ENCODE results near the gene CCDC175.

Gene CCDC175

DNA sequence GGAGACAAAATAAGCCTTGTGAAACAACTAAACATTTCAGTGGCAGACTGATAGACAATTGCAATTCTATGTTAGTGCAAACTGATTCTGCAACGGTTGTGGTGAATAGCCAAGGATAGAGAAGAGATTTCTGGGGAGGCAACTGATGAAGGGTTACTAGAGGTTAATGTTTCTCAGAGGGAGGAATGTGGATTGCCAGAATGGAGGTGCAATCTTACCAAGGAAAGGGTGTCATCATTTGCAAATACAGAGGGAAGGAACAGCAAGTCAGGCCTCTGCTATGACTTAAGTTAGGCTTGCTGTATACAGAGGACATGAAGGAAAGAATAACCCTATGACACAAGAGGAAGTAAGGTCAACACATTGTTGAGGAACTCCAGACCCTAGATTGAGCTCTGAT lies 35.8 kb downstream of the CCDC175 start:
- DNase-seq (ENCODE audit: low read depth in 2 of 2): no peak

DNA sequence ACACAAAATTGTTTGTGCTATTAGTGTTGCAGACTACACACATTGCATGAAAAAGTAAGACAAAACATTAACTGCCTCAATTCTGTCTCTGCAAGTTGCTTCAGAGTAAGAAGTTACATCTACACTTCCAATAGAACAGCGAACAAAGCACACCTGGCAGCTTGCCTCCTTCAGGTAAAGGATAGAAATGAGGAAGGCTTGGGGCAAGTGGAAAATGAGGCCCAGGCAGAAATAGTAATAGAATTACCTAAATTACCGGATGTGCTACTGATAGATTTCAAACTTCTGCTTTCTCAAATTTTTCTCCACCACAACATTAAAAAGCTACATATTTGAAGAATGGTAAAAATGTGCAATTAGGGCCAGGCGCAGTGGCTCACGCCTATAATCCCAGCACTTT lies 37.7 kb downstream of the CCDC175 start:
- no peak for DNase-seq (ENCODE audit: low read depth in 2 of 2)

DNA sequence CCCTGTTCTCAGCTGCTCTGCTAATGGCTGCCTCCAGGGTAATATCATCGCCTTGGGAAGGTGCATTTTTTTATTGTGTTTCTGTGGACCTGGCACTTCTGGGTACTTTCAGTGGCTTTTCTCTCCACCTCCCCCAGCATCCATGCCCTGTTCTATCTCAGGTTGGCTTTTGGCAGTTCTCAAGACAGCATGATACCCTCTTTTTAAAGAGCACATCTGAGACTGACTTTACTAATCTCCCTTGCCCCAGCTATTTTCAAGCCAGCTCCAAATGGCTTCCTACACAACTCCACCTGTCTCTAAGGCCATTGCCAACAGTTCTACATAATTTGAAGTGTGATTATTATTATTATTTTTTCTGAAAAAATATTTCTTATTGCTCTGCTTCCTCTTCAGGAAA lies 39.1 kb downstream of the CCDC175 start:
- no peak for DNase-seq (ENCODE audit: low read depth in 2 of 2)

DNA sequence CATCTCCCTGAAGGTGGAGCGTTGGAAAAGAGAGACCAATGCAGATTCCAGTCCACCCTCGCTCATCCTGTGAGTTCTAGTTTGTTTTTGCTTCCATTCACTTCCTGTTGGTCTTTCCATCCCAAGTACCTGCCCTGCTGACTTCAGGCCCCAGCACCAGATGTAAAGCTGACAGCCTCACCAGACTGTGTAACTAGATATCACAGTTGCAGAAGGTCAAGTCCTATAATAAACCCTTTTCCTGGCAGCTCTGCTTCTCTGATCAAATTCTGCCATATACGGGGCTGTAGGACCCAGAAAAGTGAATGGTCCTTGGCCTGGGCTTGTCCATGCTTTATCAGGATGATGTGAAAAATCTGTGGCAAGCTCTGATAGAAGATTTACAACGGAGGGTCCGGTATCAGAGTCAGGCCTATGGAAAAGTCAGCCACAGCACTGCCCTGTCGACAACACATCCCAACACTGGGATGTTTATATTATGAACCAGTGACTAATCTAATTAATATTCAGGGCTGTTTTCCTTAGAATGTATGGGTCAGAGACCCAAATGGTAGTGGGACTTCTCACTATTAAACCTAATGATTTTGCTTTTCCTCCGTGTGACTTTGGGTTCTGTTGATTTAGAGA lies 42.1 kb downstream of the CCDC175 start:
- no peak for DNase-seq (ENCODE audit: low read depth in 2 of 2)

DNA sequence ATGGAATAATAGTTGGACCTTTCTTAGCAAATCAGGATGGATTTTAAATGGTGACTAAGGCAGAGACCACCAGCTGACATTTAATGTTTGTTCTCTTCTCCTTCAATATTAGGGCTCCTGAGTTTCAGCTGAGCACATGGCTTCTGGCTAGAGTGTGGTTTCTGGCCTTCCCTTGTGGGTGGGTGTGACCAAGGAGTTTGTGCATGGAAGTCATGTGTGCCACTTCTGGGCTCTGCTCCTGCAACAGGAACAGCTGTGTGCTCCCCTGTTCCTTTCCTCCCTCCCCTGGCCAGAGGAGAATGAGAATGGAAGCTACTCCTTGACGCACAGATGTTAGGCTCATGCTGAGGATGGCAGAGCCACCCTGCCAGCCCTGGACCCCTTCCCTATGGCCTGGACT lies 44.2 kb downstream of the CCDC175 start:
- DNase-seq (ENCODE audit: low read depth in 2 of 2): no peak

DNA sequence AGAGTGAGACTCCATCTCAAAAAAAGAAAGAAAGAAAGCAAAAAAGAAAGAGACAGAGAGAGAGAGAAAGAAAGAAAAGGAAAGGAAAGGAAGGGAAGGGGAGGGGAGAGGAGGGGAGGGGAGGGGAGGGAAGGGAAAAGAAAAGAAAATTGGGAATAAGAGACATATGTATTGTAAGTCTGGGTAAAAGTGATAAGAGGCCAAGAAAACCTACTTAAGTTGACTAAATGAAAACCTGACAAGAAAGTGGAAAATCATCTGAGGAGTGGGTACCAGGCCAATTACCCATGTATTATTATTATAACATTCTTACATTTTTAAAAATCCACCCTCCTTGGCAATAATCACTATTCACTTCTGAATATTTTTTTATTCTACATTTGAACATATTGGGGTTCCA lies 46.3 kb downstream of the CCDC175 start:
- DNase-seq (ENCODE audit: low read depth in 2 of 2): no peak

DNA sequence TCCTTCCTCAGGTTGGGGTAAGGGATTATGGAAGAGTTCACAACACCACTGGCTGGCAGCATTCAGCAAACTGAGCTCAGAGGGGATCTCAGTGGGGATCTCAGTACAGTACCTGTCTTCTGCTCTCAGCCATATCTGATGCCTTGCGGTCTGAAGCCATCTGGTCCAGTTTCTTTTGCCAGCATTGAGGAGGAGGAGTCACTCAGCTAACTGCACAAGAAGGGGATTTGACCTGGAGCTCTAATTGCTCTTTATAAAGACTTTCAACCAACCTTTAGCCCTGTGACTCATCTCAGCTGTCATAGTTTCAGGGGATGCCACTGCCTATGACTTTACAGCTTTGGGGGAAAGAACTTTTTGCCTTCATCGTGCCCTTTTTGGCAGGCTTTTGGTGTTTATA lies 47.4 kb downstream of the CCDC175 start:
- DNase-seq (ENCODE audit: low read depth in 2 of 2): no peak

DNA sequence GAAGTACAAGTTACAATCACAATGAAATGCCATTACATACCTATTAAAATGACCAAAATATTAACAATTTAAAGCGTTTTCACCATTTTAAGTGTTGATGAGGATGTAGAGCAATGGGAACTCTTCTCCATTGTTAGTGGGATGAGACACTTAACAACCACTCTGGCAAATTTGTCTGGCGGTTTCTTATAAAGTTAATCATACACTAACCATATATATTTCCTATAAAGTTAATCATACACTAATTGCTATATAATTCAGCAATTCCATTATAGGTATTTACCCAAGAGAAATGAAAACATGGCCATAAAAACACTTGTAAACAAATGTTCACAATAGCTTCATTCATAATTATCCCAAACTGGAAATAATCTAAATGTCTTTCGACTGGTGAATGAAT lies 56.4 kb downstream of the CCDC175 start:
- no peak for DNase-seq (ENCODE audit: low read depth in 2 of 2)

DNA sequence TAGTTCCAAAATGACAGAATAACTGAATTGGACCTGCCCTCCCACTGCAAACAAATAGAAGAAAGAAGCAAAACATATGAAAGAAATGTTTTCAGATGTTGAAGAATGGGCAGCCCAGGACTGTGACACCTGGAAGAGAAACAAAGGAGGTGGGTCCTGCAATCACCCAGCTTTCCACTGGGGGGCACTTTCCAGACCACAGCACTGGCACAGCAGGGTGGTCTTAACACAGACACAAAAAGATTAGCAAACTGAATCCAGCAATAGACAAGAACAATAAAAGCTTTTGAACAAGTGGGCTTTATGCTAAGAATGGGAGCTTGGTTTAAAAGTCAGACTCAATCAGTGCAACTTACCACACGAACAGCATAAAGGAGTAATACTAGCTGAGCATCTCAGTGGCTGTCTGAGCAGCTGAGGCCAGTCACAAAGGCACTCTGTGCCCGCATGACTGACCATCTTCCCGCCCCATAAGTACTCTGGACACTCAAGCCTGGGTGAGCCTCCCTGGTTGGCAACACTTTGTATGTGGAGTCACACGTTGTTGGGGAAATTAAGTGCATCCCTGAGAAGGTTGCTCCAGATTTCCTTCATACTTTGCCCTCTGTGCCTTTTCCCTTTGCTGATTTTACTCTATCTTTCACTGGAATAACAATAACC lies 64.6 kb downstream of the CCDC175 start:
- peak in 1 of 2 donors; percentile 1 for DNase-seq (ENCODE audit: low read depth in 2 of 2)

DNA sequence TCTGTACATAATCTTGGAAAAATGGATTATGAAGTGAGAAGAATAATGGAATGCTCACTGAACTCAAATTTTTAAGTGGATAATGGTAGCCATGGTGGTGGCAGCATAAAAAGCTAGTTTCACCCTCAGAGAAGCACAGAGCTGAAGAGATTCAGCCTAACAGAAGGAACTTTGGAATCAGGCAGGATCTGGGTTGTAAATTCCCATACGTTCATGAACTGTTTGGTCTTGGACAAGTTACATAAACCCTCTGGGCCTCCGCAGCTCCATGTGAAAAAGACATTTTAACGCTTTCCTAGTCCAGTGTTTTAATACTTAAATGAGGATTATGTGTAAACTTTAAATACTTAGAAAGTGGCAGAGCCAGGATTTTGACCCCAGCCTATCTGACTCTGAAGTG lies 65.6 kb downstream of the CCDC175 start:
- no peak for DNase-seq (ENCODE audit: low read depth in 2 of 2)

DNA sequence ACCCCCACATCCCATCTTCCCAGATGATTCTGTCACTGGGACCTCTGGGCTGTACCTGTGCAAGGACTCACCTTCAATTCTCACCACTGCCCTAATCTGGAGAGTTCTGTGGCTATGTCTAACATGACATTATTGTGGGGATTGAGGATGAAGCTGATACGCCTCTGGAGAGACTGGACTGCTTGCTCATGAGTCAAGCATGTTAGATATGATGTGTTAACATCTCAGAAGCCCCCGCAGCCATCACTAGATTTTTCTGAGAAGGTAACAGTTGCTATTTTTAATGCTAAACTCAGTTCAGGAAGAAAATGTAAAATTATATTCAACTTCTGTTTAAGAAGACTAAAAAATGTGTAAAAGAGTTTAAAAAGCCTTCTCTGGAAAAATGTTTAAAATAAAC lies 66.6 kb downstream of the CCDC175 start:
- no peak for DNase-seq (ENCODE audit: low read depth in 2 of 2)

DNA sequence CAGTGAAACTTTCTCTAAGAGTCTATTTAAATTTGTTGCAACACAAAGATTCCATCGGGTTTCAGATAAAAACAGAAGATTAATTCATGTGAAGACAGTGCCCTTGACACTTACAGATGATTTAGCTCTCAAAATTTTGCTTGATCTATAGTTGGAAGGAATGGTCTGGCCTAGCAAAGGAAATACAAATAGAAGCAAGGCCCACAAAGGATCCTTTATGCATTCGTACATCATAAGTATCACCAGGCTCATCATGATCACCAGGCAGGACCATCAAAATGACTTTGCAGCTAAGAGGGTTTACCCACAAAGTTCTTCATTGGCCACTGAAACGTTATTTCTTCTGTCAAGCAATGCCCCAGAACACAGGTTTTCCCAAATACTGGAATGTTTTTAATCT lies 67.5 kb downstream of the CCDC175 start:
- DNase-seq (ENCODE audit: low read depth in 2 of 2): no peak

DNA sequence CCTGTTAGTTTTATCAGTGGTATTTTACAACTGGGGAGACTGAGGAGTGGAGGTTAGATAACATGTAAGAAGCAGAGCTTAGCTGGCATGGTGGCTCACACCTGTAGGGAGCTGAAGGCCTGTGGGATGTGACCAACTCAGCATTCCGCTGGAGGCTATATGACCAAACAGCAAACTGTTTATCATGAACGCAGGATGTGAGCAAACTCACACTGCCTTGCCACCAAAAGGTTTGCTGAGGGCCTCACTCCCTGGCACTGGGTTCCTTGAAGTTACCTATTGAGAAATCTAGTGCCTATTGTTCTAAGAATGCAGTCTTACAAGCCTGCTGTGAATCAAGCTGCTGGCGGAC lies 68.9 kb downstream of the CCDC175 start:
- DNase-seq (ENCODE audit: low read depth in 2 of 2): no peak

DNA sequence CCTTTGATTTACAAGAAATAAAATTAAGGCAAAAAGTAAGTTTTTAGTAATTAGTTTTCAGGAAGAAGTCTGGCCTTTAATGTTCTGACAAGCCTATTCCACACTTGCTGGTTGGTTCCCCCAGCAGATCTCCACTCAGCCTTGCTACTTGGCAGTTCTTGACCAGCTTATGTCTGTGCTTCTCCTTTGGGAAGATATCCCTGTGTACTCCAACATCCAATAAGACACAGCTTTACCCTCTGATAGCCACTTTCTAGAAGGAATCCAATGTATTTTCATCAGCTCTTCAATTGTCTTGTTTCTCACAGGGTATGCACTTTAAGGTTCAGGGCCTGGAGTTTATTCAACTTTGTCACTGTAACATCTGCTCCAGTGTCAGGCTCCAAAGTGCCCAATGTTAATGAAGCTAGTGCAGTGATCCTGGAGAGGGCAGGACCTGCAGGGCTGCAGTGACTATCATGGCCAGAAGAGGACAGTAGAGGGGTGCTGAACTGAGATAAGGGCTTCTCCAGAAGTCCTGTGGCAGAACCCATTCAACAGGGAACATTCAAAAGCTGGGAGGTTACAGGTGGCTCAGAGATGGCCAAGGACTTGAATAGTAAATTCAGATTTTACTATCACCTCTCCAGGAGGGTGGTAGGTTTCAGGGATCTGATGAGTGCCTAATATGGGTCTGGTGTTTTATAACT lies 69.4 kb downstream of the CCDC175 start:
- DNase-seq (ENCODE audit: low read depth in 2 of 2): peak; percentile 12 to 29

DNA sequence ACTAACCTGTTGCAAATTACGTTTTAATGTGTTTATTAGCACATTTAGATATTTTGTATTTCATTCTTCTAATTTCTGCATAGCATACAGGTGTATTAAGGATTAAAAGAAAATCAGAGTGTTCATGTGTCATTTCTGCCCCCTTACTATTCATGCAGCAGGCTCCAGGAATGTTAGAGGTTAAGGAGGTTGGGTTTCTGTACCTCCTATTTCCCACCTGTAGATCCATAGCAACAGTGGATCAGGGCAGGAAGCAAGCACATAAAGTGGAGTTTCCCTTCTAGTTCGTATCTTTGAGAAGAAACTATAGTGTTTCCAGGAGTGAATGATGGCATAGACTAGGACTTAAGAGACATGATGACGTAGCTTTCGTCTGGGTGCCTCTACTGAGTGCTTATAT lies 73.4 kb downstream of the CCDC175 start:
- DNase-seq (ENCODE audit: low read depth in 2 of 2): no peak

DNA sequence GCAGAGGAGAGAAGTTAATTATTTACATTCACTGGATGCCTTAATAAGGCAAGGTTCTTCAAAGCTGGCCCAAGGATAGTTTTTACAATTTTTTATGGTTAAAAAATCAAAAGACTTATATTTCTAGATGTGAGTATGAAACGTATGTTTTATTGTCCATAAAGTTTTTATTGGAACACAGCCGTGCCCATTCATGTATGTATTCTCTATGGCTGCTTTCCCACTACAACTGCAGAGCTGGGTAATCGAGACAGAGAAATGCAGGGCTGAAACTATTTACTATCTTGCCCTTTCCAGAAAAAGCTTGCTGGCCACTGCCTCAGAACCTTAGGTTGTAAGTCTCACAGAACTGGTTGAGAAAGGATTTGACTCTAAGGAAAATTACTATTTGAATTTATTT lies 75.9 kb downstream of the CCDC175 start:
- no peak for DNase-seq (ENCODE audit: low read depth in 2 of 2)

DNA sequence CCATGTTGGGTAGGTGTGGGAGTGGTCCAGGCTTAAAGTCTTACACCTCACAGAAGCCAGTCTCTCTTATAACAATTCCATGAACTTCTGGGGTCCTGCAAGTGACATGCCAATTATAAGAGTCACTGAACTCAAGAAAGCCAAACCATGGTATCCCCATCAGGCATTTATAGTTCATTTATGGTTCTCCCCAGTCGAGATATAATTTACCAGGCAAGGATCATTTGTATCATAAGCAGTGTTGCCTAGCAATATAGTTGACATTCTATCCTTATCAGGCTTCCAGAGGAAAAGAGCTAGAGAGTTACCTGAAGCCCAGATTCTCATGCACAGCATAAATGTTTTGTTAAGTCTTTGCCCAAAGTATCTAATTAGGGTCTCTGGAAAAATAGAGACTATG lies 84.2 kb downstream of the CCDC175 start:
- DNase-seq (ENCODE audit: low read depth in 2 of 2): no peak

DNA sequence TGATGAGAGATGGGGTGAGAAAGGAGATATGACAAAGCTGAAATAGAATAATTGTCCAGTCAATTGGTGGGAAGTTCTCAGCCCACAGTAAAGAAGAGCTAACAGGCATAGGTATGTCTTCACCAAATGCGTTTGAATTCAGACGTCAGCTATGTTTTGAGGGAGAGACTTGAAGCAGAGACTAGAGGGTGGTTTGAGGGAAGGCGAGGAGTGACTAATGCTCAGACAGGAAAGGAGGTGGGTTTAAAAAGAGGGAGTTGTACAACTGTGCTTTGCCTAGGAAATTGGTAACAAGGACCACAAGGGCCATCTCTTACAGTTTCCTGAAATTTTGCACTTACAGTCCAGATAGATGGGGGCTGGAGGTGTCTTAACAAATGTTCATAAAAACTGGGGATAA lies 85.9 kb downstream of the CCDC175 start:
- no peak for DNase-seq (ENCODE audit: low read depth in 2 of 2)

DNA sequence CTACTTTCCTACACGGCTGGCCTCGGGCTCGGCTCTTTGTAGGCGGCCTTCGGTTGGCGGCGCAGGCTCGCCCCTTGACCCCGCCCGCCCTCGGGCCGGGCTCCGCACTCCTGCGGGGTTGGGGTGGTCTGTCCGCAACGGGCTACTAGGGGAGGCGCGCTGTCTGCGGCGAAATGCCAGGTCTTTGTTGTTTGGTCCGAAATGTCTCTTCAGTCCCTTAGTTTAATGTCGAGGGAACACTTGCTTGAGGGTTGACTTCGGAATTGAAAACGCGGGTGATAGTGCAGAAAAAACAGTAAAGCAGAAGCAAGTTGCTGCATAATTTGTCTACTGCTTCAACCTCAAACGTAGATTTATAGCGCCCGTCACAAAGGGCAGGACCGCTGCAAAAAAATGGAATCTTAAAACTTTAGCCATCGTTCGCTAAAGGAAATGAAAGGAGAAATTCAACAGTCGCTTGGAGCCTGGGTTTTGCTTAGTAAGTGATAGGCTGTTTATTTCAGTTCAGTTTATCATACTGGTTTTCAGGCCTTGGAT lies 91.9 kb downstream of the CCDC175 start:
- DNase-seq (ENCODE audit: low read depth in 2 of 2): no peak

DNA sequence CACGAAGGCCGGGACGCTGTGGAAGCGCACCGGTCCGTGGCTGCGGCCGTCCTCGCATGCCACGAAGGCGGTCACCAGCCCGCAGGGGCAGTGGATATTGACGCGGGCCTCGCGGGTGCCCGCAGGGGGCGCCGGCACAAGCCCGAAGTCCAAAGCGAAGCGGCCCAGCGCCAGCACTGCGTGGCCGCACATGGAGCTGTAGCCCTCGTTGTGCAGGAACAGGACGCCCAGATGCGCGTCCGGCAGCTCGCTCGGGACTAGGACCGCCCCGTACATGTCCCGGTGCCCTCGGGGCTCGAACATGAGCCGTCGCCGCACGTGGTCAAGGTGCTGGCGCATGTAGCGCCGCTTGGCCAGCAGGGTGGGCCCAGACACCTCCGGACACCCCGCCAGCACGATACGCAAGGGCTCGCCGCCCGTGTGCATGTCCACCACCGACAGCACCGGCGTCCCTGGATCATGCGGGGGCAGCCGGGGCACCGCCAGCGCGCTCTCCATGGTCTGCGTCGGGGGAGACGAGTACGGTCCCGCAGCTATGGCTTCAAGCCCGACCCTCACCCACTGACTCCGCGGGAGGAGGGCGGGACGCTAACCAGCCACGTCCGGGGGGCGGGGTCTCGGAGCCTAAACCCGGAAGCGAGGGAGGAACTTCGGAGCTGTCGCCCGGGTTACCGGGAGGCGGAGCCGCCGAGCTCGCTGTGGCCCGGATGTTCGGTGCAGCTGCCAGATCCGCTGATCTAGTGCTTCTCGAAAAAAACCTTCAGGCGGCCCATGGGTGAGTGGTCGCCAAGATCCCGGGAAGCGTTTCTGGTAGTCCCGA lies 92.6 kb downstream of the CCDC175 start, which contains the start of the genes JKAMP and L3HYPDH:
Gene JKAMP, plus strand, starts transcription at position 699 of the 820 bp plus-strand sequence. Its CDS starts 73 bp downstream, at position 772.
Gene L3HYPDH, minus strand, starts transcription at position 590 of the 820 bp plus-strand sequence. Its CDS starts 92 bp downstream, at position 498.
- peak; percentile 97 to 98 for DNase-seq (ENCODE audit: low read depth in 2 of 2)

DNA sequence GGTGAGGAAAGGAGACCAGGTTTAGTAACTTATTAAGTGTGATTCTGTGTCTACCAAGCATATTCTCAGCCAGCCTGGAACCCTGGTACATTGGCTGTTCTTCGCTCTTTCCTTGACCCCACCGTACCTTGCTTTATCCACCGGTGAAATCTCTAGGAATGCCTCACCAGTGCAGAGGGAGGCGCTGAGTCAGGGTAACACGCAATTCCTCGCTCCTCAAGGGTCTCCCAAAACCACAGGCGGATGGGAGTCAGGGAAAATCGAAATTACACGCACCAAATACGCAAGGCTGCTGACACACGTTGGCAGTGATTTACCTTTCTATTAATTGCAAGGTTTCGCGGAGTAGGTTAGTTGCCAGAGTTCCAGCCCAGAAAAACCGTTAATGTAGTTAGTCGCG lies 93.2 kb downstream of the CCDC175 start:
- no peak for DNase-seq (ENCODE audit: low read depth in 2 of 2)
